IPS-NIHi7 (cell line): ENCODE results near the gene CFAP43.
"Not testable (repeated sequence)": the region's sequence is repeated elsewhere in the genome, so short reads cannot be mapped to it uniquely, and the experiment has no call there.

Experiments
- DNase-seq: peaks from one replicate; pipeline ENCODE4 v3.0.0; 2012; ENCODE audit warnings: mixed read lengths; ENCODE audit errors: extremely low spot score

The CFAP43 gene

GRCh38 chr10:104220522-104220921, 11.6 kb downstream of the CFAP43 start:
- DNase-seq, result no peak

DNA sequence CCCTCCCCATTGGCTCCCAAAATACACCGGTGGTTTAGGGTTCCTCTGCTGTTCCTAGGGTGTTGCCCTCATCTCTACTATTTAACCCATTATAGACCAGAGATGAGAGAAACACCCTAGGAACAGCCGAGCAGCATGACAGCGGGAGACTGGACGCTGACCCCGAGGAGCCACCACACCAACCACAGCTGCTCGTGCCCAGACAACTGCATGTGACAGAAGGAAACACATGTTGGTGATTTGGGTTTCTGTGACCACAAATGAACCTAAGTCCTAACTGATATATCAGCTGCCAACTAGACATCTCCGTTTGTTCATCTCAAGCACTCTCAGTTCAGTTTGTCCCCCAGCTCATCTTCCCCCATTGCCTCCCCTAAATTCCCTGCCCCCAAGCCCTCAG, 13.4 kb downstream of the CFAP43 start:
- DNase-seq, result no peak

DNA sequence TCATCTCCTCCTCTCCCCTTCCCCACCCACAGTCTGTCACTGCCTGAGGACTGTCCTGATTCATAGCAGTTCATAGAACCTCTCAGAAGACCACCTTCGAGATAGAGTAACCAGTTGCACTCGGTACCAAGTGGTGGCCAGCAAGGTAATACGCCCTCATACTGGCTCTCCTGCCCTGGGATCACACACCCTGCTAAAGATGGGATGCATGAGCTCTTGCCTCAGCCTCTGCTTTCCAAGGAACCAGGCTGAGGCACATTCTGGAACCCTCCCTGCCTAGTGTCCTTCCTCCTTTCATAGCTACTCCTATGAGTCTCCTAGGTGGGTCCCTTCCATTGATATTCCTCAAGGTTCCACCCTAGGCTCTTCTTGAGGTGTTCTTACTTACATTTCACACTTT, 15.5 kb downstream of the CFAP43 start:
- no peak for DNase-seq

DNA sequence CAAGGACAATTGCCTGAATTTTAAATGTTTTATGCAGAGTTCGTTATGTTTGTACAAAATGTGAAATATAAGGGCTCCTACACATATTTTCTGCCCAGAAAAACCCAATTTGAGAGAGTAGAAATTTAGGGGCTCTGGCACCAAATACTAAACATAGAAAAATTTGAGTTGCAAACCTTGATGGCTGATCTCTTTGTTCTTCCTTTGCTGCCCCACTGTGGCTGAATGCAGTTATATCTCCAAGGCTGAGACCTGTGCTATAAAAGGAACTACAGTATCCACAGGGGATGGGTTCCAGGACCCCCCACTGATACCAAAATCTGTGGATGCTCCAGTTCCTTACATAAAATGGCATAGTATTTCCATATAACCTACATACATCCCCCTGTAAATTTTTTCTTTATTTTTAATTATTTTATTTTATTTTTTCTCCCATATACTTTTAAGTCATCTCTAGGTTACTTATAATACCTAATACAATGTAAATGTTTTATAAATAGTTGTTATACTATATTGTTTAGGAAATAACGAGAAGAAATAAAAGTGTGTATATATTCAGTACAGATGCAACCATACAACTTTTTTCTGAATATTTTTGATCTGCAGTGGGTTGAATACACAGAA, 22.5 kb downstream of the CFAP43 start:
- peak; percentile 64 for DNase-seq

- DNase-seq, result no peak
Observed at GRCh38 chr10:104208730-104209129, 23.4 kb downstream of the CFAP43 start.

GRCh38 chr10:104202231-104202630, 29.9 kb downstream of the CFAP43 start:
- DNase-seq, result no peak

GRCh38 chr10:104201636-104202035, 30.5 kb downstream of the CFAP43 start:
- DNase-seq, result no peak

DNA sequence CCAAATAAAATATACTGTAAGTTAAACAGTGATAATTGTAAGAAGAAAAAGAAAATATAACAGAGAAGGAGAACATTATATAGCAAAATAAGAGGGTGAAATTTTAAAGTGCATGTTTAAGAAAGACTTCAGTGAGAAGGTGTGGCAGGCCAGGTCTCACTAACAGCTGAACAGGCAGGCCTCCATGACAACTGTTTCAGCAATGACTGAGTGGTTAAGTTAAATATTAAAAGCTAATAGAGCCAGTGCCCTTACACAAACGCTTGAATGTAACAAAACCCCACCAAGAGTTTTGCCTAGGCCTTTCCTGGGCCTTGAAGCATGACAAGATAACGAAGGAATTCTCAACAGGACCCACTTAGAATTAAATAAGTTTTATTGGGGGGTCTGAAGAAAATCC, 32.6 kb downstream of the CFAP43 start:
- no peak for DNase-seq

DNA sequence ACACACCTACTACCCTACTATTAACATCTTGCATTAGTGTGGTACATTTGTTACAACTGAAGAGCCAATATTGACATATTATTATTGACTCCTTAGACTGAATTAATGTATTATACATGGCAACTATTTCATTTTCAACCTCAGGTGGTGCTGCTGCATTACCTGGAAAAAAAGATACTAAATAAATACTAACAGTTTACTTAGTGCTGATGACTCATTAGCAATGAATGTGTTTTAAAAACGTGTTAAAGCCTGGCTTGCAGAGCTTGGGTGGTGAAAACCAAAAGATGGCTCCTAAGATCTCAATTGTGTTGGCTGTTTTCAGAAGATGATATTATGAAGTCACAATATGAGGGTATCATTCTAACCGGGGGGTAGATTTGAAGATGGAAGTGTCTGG, 34.8 kb downstream of the CFAP43 start:
- no peak for DNase-seq

GRCh38 chr10:104195706-104196105, 36.5 kb downstream of the CFAP43 start:
- no peak for DNase-seq

DNA sequence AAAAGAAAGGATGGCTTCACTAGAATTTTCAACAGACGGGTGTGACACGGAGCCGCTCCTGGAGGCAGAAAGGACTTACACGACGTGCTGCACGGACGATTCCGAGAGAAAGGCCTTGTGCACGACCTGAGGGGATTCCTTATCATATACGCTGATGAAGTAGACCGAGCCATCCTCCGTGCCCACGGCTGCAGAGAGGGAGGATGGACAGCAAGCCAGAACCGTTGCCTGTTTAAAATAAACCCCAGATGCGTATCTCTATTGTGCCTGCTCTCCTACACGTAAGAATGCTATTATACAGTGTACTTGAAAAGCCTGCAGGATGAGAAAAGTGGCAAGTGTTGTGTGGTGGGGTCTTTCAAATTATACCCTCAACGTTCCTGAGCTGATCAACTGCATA, 38.4 kb downstream of the CFAP43 start:
- DNase-seq, result no peak

DNA sequence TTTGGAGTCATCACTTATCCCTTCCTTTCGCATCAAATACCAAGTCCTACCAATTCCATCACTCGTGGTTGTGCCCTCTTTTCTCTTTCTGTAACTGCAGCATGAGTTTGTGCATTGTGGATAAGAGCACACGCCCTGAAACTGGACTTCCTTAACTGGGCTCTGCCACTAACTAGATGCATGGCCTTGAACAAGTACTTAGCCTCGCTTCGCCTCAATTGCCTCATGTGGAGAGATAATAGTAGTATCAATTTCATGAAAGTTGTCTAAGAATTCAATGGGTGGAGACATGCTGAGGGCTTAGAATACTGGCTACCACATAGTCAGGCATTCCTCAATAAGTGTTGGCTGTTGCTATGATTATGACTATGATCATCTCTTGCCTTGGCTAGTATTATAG, 41.5 kb downstream of the CFAP43 start:
- no peak for DNase-seq

- no peak for DNase-seq
Observed at GRCh38 chr10:104183682-104184081, 48.5 kb downstream of the CFAP43 start.

DNA sequence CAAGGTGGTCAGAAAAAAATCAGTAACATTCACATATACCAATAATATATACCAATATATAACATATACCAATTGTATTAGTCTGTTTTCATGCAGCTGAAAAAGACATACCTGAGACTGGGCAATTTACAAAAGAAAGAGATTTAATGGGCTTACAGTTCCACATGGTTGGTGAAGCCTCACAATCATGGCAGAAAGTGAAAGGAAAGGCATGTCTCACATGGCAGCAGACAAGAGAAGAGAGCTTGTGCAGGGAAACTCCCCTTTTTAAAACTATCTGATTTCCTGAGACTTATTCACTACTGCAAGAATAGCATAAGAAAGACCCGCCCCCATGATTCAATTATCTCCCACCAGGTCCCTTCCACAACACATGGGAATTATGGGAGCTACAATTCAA, 58.0 kb downstream of the CFAP43 start:
- not testable (repeated sequence) for DNase-seq

- no peak for DNase-seq
Observed at GRCh38 chr10:104170610-104171254, 61.4 kb downstream of the CFAP43 start.

DNA sequence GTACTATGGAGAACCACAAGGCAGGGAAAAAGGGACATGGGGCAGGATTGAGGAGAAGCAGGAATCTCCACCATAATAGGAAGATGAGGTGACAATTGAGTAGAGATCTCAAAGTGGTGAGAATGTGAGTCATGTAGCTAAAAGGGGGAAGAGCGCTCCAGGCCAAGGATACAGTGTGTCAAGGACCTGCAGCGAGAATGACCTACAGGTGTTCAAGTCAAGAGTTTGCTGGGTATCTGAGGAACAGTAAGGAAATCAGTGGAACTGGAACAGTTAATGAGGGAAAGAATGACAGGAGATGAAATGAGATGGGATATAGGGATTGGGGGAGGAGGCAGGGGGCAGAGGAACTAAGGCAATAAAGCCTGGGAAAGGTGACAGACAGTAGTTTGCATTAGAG, 76.6 kb downstream of the CFAP43 start:
- DNase-seq, result no peak

DNA sequence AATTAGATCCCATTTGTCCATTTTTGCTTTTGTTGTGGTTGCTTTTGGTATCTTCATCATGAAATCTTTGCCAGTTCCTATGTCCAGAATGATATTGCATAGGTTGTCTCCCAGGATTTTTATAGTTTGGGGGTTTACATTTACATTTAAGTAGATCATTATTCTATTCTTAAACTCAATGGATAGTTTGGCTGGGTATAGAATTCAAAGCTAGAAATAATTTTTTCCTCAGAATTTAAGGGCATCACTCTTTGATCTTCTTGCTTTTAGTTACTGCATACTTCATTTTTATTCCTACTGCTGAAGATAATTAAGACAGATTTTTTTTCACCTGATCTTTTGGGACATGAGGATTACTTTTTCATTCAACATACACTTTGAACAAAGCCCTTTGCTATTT, 80.4 kb downstream of the CFAP43 start:
- no peak for DNase-seq

DNA sequence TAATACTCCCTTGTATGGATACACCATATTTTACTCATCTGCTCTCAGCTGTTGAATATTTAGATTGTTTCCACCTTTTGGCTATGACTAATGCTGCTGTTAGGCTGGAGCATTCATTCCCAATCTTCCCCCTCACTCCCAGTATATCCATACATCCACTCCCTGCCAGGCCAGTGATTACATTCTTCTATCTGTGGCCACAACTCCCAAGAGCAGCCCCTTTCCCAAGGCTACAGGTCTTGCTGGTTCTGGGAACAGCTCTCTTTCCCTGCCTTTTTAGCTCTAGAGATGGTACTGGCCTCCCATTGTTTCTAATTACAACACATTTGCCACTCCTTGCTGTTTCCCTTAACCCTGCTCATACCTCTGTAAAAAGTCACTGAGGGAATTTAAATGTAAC, 82.0 kb downstream of the CFAP43 start:
- no peak for DNase-seq

GRCh38 chr10:104146882-104147281, 85.3 kb downstream of the CFAP43 start:
- no peak for DNase-seq

DNA sequence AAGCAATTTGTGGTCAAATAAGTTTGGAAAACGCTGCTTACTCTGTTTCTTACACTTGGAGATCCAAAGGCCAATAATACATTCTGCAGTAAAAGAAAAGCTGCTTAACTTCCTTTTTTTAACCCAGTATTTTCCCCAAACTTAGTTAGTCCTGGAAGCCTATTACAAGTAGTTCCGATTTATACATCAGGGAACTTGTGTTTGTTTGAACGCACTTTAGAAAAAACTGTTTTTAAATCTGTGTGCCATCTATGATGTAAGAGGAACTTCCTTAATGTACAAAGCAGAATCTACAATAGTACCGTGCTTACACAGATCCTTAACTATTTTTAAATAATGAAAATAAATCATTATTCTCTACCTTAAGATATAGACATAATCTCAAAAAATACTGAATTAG, 87.2 kb downstream of the CFAP43 start:
- no peak for DNase-seq

- DNase-seq, result no peak
Observed at GRCh38 chr10:104143829-104144228, 88.3 kb downstream of the CFAP43 start.

DNA sequence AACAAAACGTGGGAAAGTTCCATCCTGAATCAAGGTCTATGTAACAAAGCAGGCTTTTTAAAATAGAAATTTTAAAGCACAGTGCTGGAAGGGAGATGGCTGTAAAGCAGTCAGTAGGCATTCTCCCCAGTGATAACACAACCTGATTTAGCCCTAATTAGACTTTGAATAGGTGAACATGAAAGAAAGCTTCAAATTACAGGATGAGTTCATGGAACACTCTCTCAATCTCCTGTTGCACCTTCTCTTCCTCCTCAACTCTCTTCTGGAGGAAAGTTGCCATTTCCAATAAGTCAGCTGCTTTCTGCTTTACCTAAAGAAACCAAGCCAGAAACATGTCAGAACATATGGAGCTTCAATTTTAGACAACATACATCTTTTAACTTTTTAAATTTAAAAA, 90.1 kb downstream of the CFAP43 start:
- peak; percentile 32 for DNase-seq

GRCh38 chr10:104139221-104139620, 92.9 kb downstream of the CFAP43 start:
- DNase-seq, result no peak

- no peak for DNase-seq
Observed at GRCh38 chr10:104138131-104138530, 94.0 kb downstream of the CFAP43 start.
